NCI-H446 treated with DMSO at 0.1 percent for 48 hours (cell line): ENCODE data around the gene MAPK10.
"Not testable (repeated sequence)": the region's sequence is repeated elsewhere in the genome, so short reads cannot be mapped to it uniquely, and the experiment has no call there.

Experiments
- DNase-seq: peaks from one replicate; lab custom pipeline; 2025; lab: John Stamatoyannopoulos, UW

MAPK10 gene

DNA sequence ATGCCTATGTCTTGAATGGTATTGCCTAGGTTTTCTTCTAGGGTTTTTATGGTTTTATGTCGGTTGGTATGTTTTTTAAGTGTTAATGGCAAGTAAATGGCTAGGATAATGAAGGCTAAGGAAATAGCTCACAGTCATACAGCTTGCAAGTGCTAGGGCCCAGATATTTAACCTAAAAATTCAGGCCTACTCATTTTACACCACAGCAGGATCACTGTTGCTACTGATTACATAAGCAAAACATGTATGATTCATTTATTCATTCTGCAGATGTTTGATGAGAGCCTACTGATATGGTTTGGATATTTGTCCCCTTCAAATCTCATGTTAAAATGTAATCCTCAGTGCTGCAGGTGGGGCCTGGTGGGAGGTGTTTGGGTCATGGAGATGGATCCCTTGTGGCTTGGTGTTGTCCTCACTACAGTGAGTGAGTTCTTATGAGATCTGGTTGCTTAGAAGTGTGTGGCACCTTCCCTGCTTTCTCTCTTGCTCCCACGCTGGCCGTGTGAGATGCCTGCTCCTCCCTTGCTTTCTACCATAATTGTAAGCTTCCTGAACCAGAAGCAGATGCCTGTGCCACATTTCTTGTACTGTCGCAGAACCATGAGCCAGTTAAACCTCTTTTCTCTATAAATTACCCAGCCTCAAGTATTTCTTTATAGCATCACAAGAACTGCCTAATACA lies 175.5 kb downstream of the MAPK10 start:
- DNase-seq, result no peak

DNA sequence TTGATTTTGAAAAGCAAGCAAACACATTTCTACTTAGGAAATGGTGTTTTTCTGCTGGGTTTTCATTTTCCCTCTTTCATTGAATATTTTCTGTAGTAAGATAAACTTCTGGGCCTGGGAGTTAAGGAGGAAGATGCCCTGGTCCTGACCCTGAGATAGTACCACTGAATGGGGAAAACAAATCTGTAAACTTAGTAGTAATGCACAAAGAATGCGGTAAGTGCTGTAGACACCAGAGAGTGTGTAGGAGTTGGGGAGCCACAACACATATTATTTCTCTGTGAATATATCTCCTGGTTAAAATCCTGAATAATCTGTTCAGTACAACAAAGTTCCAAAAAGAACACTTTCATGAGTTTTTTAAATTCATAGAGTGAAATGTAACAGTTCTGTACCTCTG lies 178.3 kb downstream of the MAPK10 start:
- no peak for DNase-seq

DNA sequence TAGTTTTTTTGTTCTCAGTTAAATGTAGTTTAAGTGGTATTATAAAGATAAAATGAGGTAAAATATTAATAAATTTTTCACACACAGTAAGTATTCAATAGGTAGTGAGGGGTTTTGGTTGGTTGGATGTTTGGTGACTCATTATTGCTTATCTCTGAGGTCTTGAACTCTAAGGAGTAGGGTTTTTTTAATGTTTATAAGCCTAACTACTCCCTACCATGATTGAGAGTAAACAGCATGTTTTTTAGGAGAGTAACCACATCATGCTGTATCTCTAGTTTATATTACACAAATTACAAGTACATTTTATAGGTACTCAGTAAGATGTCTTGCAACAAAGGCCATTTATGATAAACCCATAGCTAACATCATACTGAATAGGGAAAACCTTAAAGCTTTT lies 181.6 kb downstream of the MAPK10 start:
- no peak for DNase-seq

DNA sequence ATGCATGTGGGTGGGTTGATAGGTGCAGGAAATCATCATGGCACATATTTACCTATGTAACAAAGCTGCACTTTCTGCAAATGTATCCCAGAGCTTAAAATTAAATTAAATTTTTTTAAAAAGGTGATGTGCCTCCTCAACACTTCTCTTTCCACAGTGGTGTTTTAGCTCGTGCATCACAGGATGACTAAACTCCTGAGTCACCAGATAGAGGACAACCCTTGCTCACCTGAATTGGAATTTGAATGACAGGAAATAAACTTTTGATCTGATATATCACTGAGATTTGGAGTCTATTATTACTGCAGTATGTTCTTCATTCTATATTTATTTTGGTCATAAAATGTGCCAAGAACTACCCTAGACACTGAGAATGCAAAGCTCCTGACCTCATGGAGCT lies 185.3 kb downstream of the MAPK10 start:
- no peak for DNase-seq

DNA sequence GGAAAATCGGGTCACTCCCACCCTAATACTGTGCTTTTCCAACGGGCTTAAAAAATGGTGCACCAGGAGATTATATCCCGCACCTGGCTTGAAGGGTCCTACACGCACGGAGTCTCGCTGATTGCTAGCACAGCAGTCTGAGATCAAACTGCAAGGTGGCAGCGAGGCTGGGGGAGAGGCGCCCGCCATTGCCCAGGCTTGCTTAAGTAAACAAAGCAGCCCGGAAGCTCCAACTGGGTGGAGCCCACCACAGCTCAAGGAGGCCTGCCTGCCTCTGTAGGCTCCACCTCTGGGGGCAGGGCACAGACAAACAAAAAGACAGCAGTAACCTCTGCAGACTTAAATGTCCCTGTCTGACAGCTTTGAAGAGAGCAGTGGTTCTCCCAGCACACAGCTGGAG lies 191.5 kb downstream of the MAPK10 start:
- DNase-seq, result not testable (repeated sequence)

DNA sequence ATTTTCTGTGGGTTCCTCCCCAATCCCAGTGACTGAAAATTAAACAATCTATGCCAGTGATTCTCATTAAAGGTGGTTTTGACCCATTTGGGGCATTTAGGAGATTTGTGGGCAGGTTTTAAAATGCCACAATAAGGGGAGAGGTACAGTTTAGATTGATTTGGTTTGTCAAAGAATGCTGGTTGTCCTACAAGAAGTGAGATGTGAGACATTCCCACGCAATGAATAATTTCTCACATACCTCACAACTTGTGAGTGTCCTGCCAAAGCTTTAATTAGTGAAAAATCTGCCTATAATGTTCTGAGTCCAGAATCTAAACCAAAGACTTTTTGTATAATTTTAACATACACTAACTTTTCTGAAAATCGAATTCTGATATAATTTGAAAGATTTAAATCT lies 199.4 kb downstream of the MAPK10 start:
- no peak for DNase-seq

DNA sequence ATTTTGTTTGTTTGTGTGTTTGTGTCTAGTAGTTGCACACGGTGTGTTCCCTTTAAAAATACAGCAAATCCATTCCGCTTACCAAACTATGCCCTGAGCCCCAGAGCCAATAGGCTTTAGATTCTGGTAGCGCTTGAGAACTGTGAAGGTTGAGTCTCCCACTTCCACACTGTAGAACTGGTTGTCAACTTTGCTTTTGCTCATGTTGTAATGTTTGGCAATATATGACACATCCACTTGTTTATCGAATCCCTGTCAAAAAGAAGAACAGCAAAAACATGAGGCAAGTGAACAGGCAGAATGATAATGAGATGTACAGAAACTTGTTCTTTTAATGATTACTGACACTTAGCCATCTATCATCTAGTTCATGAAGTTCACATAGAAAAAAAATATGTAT lies 200.6 kb downstream of the MAPK10 start:
- DNase-seq, result no peak

DNA sequence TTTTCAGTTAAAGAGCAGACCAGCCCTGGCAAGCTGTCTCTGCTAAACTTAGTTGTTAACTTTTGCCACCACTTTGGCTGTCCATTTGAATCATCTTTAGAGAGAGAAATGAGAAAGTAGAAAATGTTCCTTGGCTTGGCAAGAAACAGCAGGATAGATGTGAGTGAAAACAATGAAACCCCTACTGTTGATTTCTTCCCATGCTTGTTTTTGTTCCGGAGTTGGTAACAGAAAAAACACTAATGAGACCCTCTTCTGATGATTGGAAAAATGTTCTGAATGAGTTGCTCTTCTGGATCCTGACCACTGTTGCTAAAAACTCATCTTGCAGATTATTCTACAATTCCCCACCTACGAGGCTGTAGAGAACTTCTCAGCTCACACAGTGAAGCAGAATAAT lies 203.3 kb downstream of the MAPK10 start:
- DNase-seq, result no peak

DNA sequence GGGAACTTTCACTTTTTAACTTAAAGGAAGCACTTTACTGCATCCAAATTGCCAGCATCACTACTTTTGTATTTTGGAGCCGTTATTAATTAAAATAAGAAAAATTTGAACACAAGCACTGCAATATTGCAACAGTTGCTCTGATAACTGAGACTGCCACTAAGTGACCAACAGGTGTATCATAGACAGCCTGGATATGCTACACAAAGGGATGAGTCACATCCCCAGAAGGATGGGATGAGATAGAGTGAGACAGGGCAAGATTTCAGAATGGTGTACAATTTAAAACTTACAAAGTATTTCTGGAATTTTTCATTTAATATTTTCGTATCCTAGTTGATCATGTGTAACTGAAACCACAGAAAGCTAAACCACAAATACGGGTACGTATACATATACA lies 204.1 kb downstream of the MAPK10 start:
- DNase-seq, result no peak

DNA sequence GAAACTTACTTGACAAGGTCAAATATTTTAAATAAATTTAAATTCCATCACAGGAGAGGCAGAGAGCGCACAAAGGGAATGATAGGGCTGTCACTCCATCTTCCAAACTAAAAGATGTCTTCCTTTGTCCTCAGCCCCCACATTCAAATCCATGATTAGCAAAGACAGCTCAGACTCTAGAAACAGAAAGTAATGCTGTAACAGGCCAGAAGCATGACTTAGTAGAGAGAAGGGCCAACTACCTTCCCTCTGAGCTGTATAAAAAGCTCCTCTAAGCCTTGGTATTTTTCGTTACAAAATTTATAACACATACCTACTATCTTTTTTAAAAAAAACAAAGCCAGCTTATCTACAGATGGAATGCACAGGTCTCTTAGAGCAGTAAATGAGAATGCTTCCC lies 207.4 kb downstream of the MAPK10 start:
- no peak for DNase-seq

DNA sequence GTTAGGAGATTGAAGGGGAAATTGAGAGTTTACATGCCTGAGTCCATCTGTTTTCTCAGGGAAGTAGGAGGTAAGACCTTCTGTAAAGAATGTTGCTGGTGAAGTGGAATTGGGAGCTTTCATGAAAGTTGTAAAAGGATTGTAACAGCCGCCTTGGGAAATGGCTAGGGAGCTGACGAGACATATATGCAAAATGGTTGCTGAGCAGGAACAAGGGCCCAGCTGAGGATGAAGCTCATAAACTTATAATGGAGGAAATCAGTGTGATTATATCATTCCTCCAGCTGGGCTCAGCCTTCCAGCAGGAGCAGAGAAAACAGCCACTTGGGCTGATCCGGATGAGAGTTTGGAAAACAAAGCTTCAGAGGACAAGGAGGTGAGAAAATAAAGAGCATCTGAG lies 208.7 kb downstream of the MAPK10 start:
- DNase-seq, result no peak

DNA sequence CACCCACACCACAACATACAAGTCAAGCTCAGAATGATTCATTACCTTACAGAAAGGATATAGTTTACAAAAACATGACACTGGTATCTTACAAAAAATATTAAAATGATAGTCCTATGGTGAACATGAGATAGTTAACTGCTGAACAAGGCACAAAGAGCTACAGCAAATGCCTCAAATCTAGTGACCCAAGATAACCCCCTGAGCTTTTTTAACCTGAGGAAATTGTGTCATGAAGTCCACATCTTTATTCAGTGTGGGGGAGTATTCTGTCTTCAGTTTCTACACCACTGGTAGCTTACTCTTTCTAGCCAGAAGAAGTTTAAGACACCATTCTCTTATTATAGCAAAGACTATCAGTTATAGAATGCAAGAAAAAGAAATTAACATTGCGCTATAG lies 218.7 kb downstream of the MAPK10 start:
- no peak for DNase-seq

DNA sequence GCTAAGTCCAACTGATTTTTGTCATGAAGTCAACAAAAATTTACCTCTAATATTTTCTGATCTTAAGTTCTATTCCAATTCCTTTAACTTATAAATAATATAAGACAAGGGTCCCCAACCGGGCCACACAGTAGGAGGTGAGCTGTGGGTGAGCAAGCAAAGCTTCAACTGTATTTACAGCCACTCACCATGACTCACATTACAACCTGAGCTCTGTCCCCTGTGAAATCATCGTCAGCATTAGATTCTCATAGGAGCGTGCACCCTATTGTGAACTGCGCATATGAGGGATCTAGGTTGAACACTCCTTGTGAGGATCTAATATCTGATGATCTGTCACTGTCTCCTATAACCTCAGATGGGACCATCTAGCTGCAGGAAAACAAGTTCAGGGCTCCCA lies 227.4 kb downstream of the MAPK10 start:
- no peak for DNase-seq

DNA sequence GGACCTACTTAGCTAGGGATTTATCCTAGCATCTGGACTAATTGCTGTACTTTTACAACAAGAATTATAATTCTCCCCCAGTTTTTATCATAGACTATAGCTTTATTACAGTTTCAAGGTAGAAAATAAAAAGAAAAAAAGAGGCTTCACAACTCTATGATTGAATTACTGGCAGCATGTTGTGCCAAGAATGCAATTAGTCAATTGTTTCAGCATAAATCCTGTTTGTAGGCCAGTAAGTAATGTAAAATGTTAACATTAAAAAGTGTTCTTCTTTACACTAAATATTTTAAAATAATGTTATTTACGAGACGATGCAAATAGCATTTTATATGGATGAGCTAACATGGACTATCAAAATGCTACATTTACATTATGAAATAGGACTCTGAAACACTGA lies 228.4 kb downstream of the MAPK10 start:
- no peak for DNase-seq

DNA sequence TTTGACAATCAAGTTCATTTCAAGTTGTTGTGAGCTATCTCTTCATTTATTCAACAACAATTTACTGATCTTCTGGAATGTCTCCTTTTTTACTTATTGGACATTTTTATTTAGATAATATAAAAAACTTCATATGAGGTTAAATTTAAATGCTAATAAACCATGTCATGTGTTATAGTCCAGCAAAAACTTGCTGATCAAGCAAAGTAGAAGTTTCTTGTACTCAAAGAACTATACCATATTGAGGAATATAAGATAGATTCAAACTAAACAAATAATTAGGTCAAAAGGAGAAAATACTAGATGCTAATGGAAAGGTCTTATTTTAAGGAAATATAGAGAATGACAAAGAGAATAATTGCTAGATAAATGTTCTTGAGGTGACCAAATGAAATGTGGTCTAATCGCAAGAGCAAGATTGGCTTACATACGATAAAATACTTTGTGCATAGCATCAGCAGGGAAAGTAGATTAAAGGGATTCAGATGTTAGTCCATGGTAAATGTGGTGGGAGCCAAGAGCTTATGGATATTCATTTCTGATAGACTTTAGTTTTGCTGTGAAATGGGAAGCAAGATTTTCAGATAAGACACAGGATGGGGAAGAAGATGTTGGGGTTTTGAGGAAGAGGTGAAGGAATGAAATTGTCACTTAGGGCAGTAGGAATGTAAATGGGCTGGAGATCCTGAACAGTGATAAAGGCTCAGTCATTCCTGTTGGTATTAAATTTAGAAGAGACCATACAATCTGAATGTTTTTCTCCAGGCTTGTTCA lies 229.5 kb downstream of the MAPK10 start:
- no peak for DNase-seq

DNA sequence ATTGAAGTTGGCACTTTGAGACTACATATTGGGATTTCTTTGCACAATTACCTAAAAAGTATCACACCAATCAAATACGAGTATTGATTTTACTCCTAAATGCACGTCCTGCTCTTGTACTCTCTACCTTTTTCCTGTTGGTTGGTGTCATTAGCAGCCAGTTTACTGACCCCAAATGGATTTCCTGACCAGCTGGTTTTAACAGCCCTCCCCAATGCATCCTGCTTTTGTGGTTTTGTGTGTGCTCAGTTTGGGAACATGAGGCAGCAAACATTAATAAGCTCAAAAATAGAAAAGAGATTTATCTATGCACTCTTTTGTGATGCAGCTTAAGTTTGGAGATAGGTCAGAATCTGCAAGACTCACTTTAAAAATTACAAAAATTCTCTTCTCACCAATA lies 230.3 kb downstream of the MAPK10 start:
- DNase-seq, result no peak

DNA sequence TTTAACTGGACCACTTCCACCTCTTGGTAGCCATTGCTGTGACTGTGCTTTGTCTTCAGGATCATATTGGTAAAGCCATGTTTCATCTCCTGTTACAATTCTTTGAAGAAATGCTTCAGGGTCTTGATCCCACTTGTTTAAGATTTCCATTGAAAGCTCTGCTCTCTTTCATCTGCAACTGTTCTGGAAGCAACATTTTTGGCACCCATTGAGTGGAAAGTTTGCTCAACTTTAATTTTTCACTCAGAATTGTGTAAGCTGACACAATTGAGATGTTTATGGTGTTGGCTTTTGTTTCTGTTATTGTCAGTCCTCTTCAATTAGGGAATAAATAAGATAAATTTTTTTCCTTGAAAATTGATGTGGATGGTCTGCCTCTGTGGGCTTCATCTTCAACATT lies 237.4 kb downstream of the MAPK10 start:
- DNase-seq, result no peak

DNA sequence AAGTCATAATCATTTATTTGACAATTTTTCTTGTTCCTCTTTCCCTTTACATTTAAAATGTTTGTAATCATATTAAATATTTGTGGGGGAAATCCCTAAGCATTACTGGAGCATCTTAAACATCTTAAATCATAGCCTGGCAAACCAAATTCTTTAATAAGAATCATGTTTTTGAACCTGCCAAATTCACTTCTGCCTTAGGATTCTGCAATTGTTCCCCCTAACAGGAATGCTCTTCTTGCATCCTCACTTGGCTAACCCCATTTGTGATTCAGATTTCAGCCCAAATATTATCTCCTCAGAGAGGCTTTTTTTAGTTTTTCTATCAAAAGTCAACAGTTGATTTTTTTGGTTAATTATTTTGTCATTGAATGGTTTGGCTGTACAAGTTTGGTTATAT lies 241.1 kb downstream of the MAPK10 start:
- DNase-seq, result no peak

DNA sequence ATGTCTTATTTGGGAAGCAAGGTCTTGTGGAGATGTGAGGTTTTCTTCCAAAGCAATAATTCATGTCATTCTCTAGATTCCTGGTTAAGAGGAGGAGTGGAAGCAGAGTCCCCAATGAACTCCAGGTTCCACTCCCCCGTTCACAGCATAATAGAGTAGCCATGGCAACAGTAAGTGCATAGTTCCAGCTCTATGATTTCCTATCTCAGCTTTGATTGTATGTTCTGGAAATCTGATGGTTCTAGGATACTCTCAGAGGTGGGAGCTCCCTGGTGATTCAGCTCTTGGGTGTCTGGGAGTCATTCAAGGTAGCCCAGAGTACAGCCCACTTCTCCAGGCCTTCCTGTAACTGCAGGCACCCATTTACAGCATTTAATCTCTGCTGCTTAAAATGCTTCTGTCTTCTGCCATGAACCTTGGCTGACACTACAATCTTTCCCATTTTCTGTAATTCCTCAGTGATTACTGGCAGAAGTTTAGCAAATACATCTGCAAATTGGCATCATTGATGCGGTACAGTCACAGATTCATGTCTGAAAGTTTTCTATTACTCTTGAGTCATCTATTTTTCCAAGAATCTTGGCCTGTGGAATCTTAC lies 242.0 kb downstream of the MAPK10 start:
- no peak for DNase-seq

DNA sequence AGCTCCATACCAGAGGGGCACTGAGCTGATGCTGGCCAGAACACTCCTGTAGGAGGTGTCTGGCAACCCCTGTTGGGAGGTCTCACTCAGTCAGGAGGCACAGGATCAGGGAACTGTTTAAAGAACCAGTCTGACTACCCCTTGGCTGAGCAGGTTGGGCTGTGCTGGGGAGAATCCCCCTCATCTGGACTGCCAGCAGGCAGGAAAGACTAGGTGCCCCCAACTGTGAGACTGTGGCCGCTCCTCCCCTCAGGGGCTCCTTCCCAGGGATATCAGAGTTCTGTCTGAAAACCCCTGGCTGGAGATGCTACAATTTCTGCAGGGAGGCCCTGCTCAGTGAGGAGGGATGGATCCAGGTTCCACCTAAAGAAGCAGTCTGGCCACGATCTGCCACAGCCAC lies 245.3 kb downstream of the MAPK10 start:
- DNase-seq, result no peak

DNA sequence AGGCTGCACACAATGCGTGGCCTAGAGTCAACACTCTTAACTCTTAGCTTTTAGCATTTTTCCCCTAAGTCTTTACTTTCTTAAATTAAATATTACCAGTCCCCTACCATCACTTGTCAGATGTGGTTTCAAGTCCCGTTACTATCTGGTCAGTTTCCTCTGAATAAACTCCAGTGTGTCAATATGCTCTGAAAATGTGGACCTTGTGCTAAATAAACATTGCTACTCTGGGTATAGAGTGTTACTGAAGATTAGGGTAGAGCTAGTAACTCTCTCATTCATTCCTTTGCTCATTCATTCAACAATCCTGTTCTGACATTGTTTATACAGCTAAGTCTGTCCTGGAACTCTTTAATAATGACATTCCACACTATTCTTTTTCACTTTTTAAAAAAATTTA lies 251.0 kb downstream of the MAPK10 start:
- no peak for DNase-seq

DNA sequence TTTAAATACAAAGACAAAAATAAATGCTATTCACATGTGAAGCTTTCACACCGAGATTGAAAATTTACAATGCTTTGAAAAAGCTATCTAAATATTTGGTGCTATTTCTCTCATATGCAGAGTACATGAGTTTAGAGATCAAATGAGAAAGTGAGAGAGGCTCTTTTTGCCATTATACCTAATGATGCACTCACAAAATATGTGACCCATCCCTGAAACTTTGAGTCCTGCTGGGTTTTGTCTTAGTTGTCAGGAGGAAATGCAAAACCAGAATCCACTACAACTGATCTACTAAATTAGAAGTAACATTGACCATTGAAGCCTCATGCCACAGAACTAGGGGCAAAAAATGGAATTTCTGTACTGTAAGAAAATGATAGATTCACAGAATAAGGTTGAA lies 251.7 kb downstream of the MAPK10 start:
- no peak for DNase-seq

DNA sequence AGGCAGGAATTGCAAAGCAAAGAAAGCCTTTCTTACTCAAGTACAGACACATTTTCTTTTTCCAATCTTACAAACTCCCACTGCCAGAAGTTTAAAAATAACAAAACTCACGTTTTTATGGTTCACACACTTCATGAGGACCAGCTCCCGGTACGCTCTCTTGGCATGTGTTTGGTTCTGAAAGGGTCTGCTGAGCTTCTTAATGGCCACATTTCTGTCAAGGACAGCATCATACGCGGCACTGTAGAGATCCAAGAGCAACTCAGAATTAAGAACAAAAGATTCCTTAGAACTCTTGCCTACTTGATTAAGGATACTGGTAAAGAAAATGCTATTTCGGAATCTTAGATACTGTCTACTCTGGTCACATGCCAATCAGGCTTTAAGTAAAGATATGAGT lies 252.7 kb downstream of the MAPK10 start:
- no peak for DNase-seq

DNA sequence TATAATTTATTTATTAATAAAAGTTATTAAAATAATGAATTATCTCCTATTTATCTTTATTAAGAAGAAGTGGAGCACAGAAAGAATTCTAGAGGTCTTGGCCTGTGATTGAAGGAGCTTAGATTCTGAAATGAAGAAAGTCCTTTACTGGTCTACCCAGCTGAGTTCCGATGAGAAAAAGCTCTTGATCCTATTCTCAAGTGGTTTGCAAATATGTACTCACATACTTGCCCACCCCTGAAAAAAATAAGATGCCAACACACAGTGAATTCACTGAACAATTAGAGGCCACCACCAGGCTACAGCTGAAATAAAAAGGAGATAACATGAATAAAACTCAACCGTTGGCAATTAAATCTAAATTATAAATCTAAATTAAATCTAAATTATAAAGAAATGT lies 253.4 kb downstream of the MAPK10 start:
- no peak for DNase-seq
